ENCODE measurements around the gene SOCS6.
A peak's percentile ranks its signal among the peaks of the same experiment; 100 is the strongest.
"Not testable (repeated sequence)": the region's sequence is repeated elsewhere in the genome, so short reads cannot be mapped to it uniquely, and the experiment has no call there.

Gene SOCS6

GRCh38 chr18:70354771-70355170 lies 65.9 kb downstream of the SOCS6 start:
- no peak for DNase-seq (ENCODE audit: low spot score)
- FAIRE-seq: no peak

GRCh38 chr18:70355620-70356385 lies 67.0 kb downstream of the SOCS6 start:
- FAIRE-seq (no peak), DNase-seq (ENCODE audit: low spot score) (no peak)

GRCh38 chr18:70358105-70358406 lies 69.2 kb downstream of the SOCS6 start:
- FAIRE-seq: not testable (repeated sequence)
- DNase-seq (ENCODE audit: low spot score): peak; percentile 33

GRCh38 chr18:70359071-70359470 lies 70.2 kb downstream of the SOCS6 start:
- FAIRE-seq: no peak
- DNase-seq (ENCODE audit: low spot score): no peak

- FAIRE-seq: no peak
- DNase-seq (ENCODE audit: low spot score): no peak
These were observed 73.4 kb downstream of the SOCS6 start for GRCh38 chr18:70362258-70362657.

- FAIRE-seq (no peak), DNase-seq (ENCODE audit: low spot score) (no peak)
These were observed 75.0 kb downstream of the SOCS6 start for GRCh38 chr18:70363861-70364260.

GRCh38 chr18:70365361-70365760 lies 76.5 kb downstream of the SOCS6 start:
- FAIRE-seq: no peak
- DNase-seq (ENCODE audit: low spot score): no peak

- no peak for FAIRE-seq
- no peak for DNase-seq (ENCODE audit: low spot score)
These were observed 77.3 kb downstream of the SOCS6 start for GRCh38 chr18:70366174-70366573.

GRCh38 chr18:70366670-70367069 lies 77.8 kb downstream of the SOCS6 start:
- DNase-seq (ENCODE audit: low spot score) (no peak), FAIRE-seq (no peak)

- not testable (repeated sequence) for FAIRE-seq; DNase-seq (ENCODE audit: low spot score)
These were observed 78.5 kb downstream of the SOCS6 start for GRCh38 chr18:70367344-70367743.

- FAIRE-seq: no peak
- no peak for DNase-seq (ENCODE audit: low spot score)
These were observed 80.1 kb downstream of the SOCS6 start for GRCh38 chr18:70368903-70369302.

GRCh38 chr18:70370762-70371733 lies 82.2 kb downstream of the SOCS6 start:
- FAIRE-seq: no peak
- no peak for DNase-seq (ENCODE audit: low spot score)

GRCh38 chr18:70371908-70372307 lies 83.1 kb downstream of the SOCS6 start:
- DNase-seq (ENCODE audit: low spot score) (no peak), FAIRE-seq (no peak)

- DNase-seq (ENCODE audit: low spot score): no peak
- FAIRE-seq: no peak
These were observed 83.7 kb downstream of the SOCS6 start for GRCh38 chr18:70372450-70373041.

- FAIRE-seq (no peak), DNase-seq (ENCODE audit: low spot score) (peak; percentile 35)
These were observed 84.2 kb downstream of the SOCS6 start for GRCh38 chr18:70373042-70373519.

GRCh38 chr18:70374154-70374553 lies 85.3 kb downstream of the SOCS6 start:
- FAIRE-seq (no peak), DNase-seq (ENCODE audit: low spot score) (no peak)

GRCh38 chr18:70376137-70376913 lies 87.5 kb downstream of the SOCS6 start:
- DNase-seq (ENCODE audit: low spot score) (no peak), FAIRE-seq (no peak)

- DNase-seq (ENCODE audit: low spot score): no peak
- FAIRE-seq: no peak
These were observed 88.0 kb downstream of the SOCS6 start for GRCh38 chr18:70376914-70377258.

- FAIRE-seq: no peak
- no peak for DNase-seq (ENCODE audit: low spot score)
These were observed 88.5 kb downstream of the SOCS6 start for GRCh38 chr18:70377317-70377799.

- FAIRE-seq: no peak
- no peak for DNase-seq (ENCODE audit: low spot score)
These were observed 89.2 kb downstream of the SOCS6 start for GRCh38 chr18:70377857-70378701.

Measured in urothelium cell line (cell line).